ENCODE results near the gene BANP. TPM values are rescaled to one million over a fixed set of nuclear protein-coding genes. Genes with fewer than 3 reads are reported as not detected.

The BANP gene
- total RNA-seq, 1 experiment from 2014 or later: 37.2 TPM

DNA sequence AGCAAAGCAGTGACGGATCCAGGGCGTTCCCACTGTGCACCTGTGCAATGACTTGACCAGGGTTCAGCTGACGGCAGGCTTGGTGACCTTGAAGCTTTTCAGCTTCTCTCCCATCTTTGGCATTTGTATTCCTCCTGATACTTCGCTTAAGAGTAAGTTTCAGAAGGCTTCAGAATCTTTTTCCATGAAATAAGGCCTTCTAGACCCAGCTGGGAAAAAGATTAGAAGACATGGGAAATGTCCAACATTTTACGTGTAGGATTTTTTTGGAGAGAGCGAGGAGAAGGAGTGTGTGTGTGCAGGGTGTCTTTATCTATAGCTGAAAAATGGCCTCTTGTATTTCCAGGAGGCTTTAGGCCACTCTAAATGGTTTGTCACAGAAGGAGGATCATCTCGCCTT, 104.1 kb downstream of the BANP start (continued):
- no peak for TF ChIP-seq ZNF274 (IDR thresholded peaks at IDR 0.05; ENCODE audit: low read depth, low read length)
- TF ChIP-seq FOSL1 (IDR thresholded peaks at IDR 0.05; ENCODE audit: low read depth): no peak
- TF ChIP-seq ZFX (IDR thresholded peaks at IDR 0.05): no peak
- TF ChIP-seq POLR2A (IDR thresholded peaks at IDR 0.05; ENCODE audit: borderline replicate concordance, extremely low read depth, insufficient read depth, insufficient read length): no peak

- RAD21 ChIA-PET (ENCODE audit: low non-redundant PET in 1 of 2, low total read pairs in 2 of 2, uncharacterized antibody in 2 of 2, unreplicated experiment in 2 of 2): no interaction called here
- CTCF ChIA-PET: no interaction called here
Measured at GRCh38 chr16:88056212-88056611, 105.0 kb downstream of the BANP start.

More at GRCh38 chr16:88056212-88056611, 105.0 kb downstream of the BANP start:
- H3K27ac ChIP-seq (ENCODE audit: low read depth, low read length): no peak overlapping the region
- BruUV-seq (replicated peaks): no TSS peak
- ATAC-seq (no peak), DNase-seq (ENCODE audit: low read depth, low spot score) (no peak)
- no peaks in the 10 kb centered on the region; a peak in 1 of 4 replicates for H3K9me3 ChIP-seq (ENCODE audit: control insufficient read depth in 1 of 2, insufficient read depth in 1 of 2, low read depth in 1 of 2, low read length in 2 of 2)
- H3K9me2 ChIP-seq (ENCODE audit: insufficient read depth): no peaks in the 10 kb centered on the region
- no peaks in the 10 kb centered on the region for H3K27me3 ChIP-seq (ENCODE audit: insufficient read depth, low read length)
- intact Hi-C loops (cut with micrococcal nuclease): no loop called here
- no peak overlapping the region for H3K9ac ChIP-seq (ENCODE audit: low read length)
- H3K4me3 ChIP-seq (replicated peaks in 1 of 2; ENCODE audit: low read depth in 1 of 2, low read length in 2 of 2): no peak overlapping the region
- H4K20me1 ChIP-seq (ENCODE audit: insufficient read depth): no peaks in the 10 kb centered on the region
- no peaks in the 10 kb centered on the region for H3K4me1 ChIP-seq (ENCODE audit: control insufficient read depth in 1 of 2, insufficient read depth in 2 of 2, low read length in 2 of 2)
- H2AFZ ChIP-seq (ENCODE audit: low read depth, low read length, poor library complexity, severe bottlenecking): no peak overlapping the region
- TF ChIP-seq SRF (IDR thresholded peaks at IDR 0.05; ENCODE audit: low read depth): no peak
- TF ChIP-seq EZH2 (IDR thresholded peaks at IDR 0.05): no peak
- no peak for TF ChIP-seq CBX3 (IDR thresholded peaks at IDR 0.05; ENCODE audit: low read depth)
- no peak for TF ChIP-seq ELF1 (IDR thresholded peaks at IDR 0.05; ENCODE audit: borderline replicate concordance, low read depth)
- no peak for TF ChIP-seq SIN3A (IDR thresholded peaks at IDR 0.05; ENCODE audit: low read depth)
- TF ChIP-seq MAX (IDR thresholded peaks at IDR 0.05): no peak
- TF ChIP-seq SP1 (IDR thresholded peaks at IDR 0.05; ENCODE audit: low read depth): no peak
- TF ChIP-seq POLR2AphosphoS5 (IDR thresholded peaks at IDR 0.05; ENCODE audit: low read depth, low read length): no peak
- TF ChIP-seq ZBTB33 (IDR thresholded peaks at IDR 0.05; ENCODE audit: extremely low read depth, insufficient replicate concordance, low read length): no peak
- no peak for TF ChIP-seq ATF3 (IDR thresholded peaks at IDR 0.05)
- no peak for TF ChIP-seq JUND (IDR thresholded peaks at IDR 0.05)
- TF ChIP-seq TCF7L2 (IDR thresholded peaks at IDR 0.05; ENCODE audit: borderline replicate concordance, extremely low read depth, insufficient read depth, insufficient read length): no peak
- TF ChIP-seq EGR1 (IDR thresholded peaks at IDR 0.05; ENCODE audit: low read depth): no peak
- TF ChIP-seq YY1 (IDR thresholded peaks at IDR 0.05; ENCODE audit: extremely low read depth, insufficient replicate concordance, low read depth, low read length): no peak
- TF ChIP-seq CEBPB (IDR thresholded peaks at IDR 0.05; ENCODE audit: low read depth): no peak
- no peak for TF ChIP-seq RAD21 (IDR thresholded peaks at IDR 0.05; ENCODE audit: low read depth)
- H3K36me3 ChIP-seq (ENCODE audit: control insufficient read depth in 1 of 2, insufficient read depth in 2 of 2, low read length in 2 of 2): peaks cover 0 to 10% of the 10 kb centered on the region in 2 experiments; a peak in 2 of 4 replicates
- H3K4me2 ChIP-seq (ENCODE audit: low read length): no peak overlapping the region
- POLR2A ChIA-PET: no interaction called here
- no peaks in the 10 kb centered on the region for H3K79me2 ChIP-seq (ENCODE audit: insufficient read depth, low read length)

Data from HCT116 (cell line).